GM12892 (cell line): ENCODE data around the gene SLAMF7.

Experiments used
- DNase-seq: peaks from one replicate; pipeline ENCODE4 v3.0.0; 2011; ENCODE audit not compliant: insufficient read length
- FAIRE-seq: peaks from 2 replicates; lab custom pipeline; 2011; peaks lifted over from hg19 to GRCh38; lab: Jason Lieb, UNC
- POLR2A ChIP-seq: IDR thresholded peaks from 2 replicates; pipeline ENCODE4 v1.6.1; 2011; ENCODE audit warnings: low read depth, low read length, control low read depth
- POLR2AphosphoS5 ChIP-seq: IDR thresholded peaks from 2 replicates; pipeline ENCODE4 v1.6.1; 2011; ENCODE audit warnings: low read depth, low read length, control low read depth
- TAF1 ChIP-seq: IDR thresholded peaks from 2 replicates; pipeline ENCODE4 v1.6.1; 2011; ENCODE audit warnings: low read depth, mild to moderate bottlenecking, control low read depth, low read length, borderline replicate concordance

Gene SLAMF7

DNA sequence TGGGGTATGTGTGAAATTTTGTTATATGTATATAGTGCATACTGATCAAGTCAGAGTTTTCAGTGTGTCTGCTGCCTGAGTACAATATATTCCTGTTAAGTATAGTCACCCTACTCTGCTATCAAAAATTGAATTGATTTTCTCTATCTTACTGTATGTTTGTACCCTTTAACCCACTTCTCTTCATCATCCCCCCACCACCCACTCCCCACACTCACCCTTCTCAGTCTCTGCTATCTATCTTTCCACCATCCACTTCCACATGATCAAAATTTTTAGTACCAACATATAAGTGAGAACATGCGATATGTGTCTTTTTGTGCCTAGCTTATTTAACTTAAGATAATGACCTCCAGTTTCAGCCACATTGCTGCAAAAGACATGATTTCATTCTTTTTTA lies 61.1 kb downstream of the SLAMF7 start:
- TF ChIP-seq TAF1 (no peak), POLR2A (no peak), POLR2AphosphoS5 (no peak)
- FAIRE-seq = no peak
- no peak for DNase-seq

DNA sequence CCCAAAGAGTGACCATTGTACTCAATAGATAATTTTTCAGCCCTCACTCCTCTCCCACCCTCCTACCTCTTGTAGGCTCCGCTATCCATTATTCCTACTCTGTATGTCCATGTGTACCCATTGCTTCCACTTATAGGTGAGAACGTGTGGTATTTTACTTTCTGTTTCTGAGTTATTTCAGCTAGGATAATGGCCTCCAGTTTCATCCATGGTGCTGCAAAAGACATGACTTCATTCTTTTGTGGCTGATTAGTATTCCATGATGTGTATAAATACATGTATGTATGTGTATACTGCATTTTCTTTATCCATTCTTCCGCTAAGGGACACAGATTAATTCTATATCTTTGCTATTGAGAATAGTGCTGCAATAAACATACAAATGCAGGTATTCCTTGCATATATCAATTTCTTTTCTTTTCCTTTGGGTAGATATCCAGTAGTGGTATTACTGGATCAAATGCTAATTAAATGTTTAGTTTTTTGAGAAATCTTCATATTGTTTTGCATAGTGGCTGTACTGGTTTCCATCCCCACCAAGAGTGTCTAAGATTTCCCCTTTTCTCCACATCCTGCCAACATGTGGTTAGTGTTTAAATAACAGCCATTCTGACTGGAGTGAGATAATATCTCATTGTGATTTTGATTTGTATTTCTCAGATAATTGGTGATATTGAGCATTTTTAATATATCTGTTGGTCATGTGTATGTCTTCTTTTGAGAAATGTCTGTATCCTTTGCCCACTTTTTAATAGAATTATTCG lies 61.8 kb downstream of the SLAMF7 start:
- TF ChIP-seq POLR2AphosphoS5 = no peak
- no peak for TF ChIP-seq TAF1
- TF ChIP-seq POLR2A = no peak
- peak; percentile 36 for FAIRE-seq
- DNase-seq = no peak

DNA sequence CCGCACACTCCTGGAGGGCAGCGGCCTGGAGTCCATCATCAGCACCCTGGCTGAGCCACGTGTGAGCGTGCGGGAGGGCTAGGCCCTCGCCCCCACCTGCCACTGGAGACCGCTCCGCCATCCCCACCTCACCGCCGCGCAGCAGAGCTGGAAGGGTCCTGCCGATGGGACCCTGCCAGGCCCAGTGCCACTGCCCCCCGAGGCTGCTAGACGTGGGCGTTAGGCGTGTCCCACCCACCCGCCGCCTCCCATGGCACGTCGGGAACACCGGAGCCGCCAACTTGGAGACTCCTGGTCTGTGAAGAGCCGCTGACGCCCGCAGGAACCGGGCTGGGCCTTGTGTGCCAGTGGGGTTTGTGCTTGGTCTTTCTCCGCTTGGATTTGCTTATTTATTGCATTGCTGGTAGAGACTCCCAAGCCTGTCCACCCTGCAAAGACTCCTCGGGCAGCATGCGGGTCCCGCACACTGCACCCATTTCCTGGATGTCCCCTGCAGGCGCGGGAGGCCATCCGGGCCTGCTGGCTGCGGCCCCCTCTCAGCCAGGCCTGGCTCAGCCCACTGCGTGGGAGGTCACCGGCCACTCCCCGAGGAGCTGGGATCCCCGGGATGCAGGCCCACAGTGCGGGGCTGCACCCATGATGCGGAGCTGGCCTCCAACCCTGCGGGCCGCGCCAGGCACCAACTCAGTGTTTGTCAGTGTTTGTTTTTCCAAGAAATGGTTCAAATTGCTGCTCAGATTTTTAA lies 63.0 kb downstream of the SLAMF7 start:
- no peak for DNase-seq
- FAIRE-seq = no peak
- TF ChIP-seq POLR2AphosphoS5 (no peak), TAF1 (no peak), POLR2A (no peak)
